ENCODE results near the gene CLDND1.

- no peak for TF ChIP-seq POLR2A (IDR thresholded peaks at IDR 0.05)
- no peak for TF ChIP-seq CTCF (IDR thresholded peaks at IDR 0.05)
Observed at GRCh38 chr3:98532275-98532637, 9.6 kb upstream of the CLDND1 start.

Data from stomach (tissue), 4 donors.